Measurements from ENCODE around the gene RAVER2.

DNA sequence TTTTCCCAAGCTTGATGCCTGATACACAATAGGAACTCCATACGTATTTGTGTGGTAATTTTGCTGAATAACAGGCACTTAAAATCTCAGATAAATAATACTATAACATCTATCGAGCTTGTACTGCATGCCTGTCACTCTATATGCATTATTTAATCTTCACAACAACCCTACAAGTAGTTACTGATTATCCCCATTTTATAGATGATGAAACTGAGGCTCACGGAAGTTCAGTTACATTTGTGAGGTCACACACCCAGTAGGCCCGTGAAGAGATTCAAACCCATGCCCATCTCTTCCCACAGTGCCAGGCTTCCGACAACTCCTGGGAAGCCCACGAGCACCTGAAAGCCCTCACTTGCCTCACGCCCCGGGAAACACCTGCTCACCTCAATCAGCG is 98.8 kb downstream of the RAVER2 start:
- TF ChIP-seq, protein P1, sequence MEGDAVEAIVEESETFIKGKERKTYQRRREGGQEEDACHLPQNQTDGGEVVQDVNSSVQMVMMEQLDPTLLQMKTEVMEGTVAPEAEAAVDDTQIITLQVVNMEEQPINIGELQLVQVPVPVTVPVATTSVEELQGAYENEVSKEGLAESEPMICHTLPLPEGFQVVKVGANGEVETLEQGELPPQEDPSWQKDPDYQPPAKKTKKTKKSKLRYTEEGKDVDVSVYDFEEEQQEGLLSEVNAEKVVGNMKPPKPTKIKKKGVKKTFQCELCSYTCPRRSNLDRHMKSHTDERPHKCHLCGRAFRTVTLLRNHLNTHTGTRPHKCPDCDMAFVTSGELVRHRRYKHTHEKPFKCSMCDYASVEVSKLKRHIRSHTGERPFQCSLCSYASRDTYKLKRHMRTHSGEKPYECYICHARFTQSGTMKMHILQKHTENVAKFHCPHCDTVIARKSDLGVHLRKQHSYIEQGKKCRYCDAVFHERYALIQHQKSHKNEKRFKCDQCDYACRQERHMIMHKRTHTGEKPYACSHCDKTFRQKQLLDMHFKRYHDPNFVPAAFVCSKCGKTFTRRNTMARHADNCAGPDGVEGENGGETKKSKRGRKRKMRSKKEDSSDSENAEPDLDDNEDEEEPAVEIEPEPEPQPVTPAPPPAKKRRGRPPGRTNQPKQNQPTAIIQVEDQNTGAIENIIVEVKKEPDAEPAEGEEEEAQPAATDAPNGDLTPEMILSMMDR (IDR thresholded peaks at IDR 0.05), result no peak
- no peak for TF ChIP-seq ZFX (IDR thresholded peaks at IDR 0.05; ENCODE audit: borderline replicate concordance)
